PFSK-1 (cell line): ENCODE data around the gene USP53.

Source experiments
- FOXP2 ChIP-seq: optimal IDR thresholded peaks from 2 replicates; pipeline ENCODE3; 2011; ENCODE audit warnings: borderline replicate concordance, control low read depth, inconsistent platforms; ENCODE audit not compliant: insufficient read depth; ENCODE audit errors: extremely low read length, extremely low read depth
- POLR2AphosphoS5 ChIP-seq: IDR thresholded peaks from 2 replicates; pipeline ENCODE4 v1.6.1; 2012; ENCODE audit warnings: low read depth, mild to moderate bottlenecking, control low read depth, low read length, moderate library complexity

DNA sequence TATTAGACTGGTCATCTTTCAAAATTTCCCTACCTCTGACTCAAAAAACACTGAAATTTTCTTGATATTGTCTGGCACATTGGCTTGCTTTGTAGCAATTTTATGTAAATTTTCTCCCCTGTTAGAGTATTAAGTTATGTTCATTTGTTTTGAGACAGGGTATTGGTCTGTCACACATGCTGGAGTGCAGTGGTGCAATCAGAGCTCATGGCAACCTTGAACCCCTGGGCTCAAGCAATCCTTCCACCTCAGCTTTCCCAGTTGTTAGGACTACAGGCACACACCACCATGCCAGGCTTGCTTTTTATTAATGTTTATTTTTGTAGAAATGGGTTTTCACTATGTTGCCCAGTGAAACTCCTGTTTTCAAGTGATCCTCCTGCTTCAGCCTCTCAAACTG is 91.9 kb downstream of the USP53 start:
- TF ChIP-seq POLR2AphosphoS5 (no peak), FOXP2 (no peak)
